LNCAP (cell line): ENCODE measurements around the gene PTN.

Experiments used
- CTCF ChIP-seq: fragments of 450-650 bp; IDR thresholded peaks from 2 replicates; pipeline ENCODE4 v1.5.1; 2017; ENCODE audit warnings: mild to moderate bottlenecking

The PTN gene

GRCh38 chr7:137342265-137342664, 1.3 kb downstream of the PTN start:
- no peak for TF ChIP-seq CTCF

- peak; percentile 40; the same call in 1 of the 2 replicates for TF ChIP-seq CTCF
These were observed 5.6 kb downstream of the PTN start for GRCh38 chr7:137337902-137338301.

- no peak for TF ChIP-seq CTCF
These were observed 7.7 kb downstream of the PTN start for GRCh38 chr7:137335814-137336213.

GRCh38 chr7:137331378-137331777, 12.2 kb downstream of the PTN start:
- no peak for TF ChIP-seq CTCF

- TF ChIP-seq CTCF = no peak
These were observed 14.1 kb downstream of the PTN start for GRCh38 chr7:137329411-137329810.

- TF ChIP-seq CTCF = no peak
These were observed 15.0 kb downstream of the PTN start for GRCh38 chr7:137328373-137329120.

GRCh38 chr7:137325927-137326326, 17.6 kb downstream of the PTN start:
- TF ChIP-seq CTCF = no peak
